ENCODE measurements around the gene SMIM27. TPM values are rescaled to one million over a fixed set of nuclear protein-coding genes. Genes with fewer than 3 reads are reported as not detected.
"Not testable (repeated sequence)": the region's sequence is repeated elsewhere in the genome, so short reads cannot be mapped to it uniquely, and the experiment has no call there.

Gene SMIM27
- total and polyA plus RNA-seq, 3 experiments from 2014 or later = 16.3 to 99.8 (median 18.1) TPM

GRCh38 chr9:32543047-32543446 is 9.1 kb upstream of the SMIM27 start:
- Histone ChIP-seq H3K27me3 (ENCODE audit: insufficient read depth, low read length, poor library complexity, severe bottlenecking) (no peaks in the 10 kb centered on the region), H3K27ac (ENCODE audit: low read depth, low read length) (no peak overlapping the region), H3K36me3 (ENCODE audit: insufficient read depth, low read length) (peaks cover 20% of the 10 kb centered on the region), H3K4me3 (ENCODE audit: low read length) (no peak overlapping the region), H3K4me1 (ENCODE audit: insufficient read depth, low read length) (peaks cover 5% of the 10 kb centered on the region), H3K9me3 (ENCODE audit: low read length) (no peaks in the 10 kb centered on the region)
- peaks cover 0 to 46% (median 25%) of the 10 kb centered on the region in 3 donors for H3K36me3 Mint-ChIP-seq
- ChIA-PET POLR2A (no interaction called here), CTCF (interaction anchor here (0.6 kb wide), 1 partner anchor 1194 kb away, joined by 3 read pairs; no protein-coding TSS in a partner anchor)
- H3K27ac Mint-ChIP-seq = no peak overlapping the region
- DNase-seq = no peak
- no peaks in the 10 kb centered on the region for H3K9me3 Mint-ChIP-seq
- no peak overlapping the region for H3K4me3 Mint-ChIP-seq
- H3K27me3 Mint-ChIP-seq = no peaks in the 10 kb centered on the region
- peaks cover 18 to 25% (median 25%) of the 10 kb centered on the region in 3 donors for H3K4me1 Mint-ChIP-seq

- Histone ChIP-seq H3K9me3 (ENCODE audit: low read length) (no peaks in the 10 kb centered on the region), H3K27ac (ENCODE audit: low read depth, low read length) (no peak overlapping the region), H3K27me3 (ENCODE audit: insufficient read depth, low read length, poor library complexity, severe bottlenecking) (no peaks in the 10 kb centered on the region), H3K4me1 (ENCODE audit: insufficient read depth, low read length) (peaks cover 23% of the 10 kb centered on the region), H3K4me3 (ENCODE audit: low read length) (no peak overlapping the region), H3K36me3 (ENCODE audit: insufficient read depth, low read length) (peaks cover 20% of the 10 kb centered on the region)
- Mint-ChIP-seq H3K36me3 (peaks cover 0 to 50% (median 23%) of the 10 kb centered on the region in 3 donors), H3K9me3 (no peaks in the 10 kb centered on the region), H3K27me3 (no peaks in the 10 kb centered on the region), H3K4me3 (peak overlapping the region in 1 of 7 donors; percentile 57), H3K27ac (peak overlapping the region in 1 of 8 donors; percentile 66), H3K4me1 (peaks cover 38 to 51% (median 47%) of the 10 kb centered on the region in 3 donors)
- POLR2A ChIA-PET = no interaction called here
- no peak for DNase-seq
- CTCF ChIA-PET = interaction anchor here (1.6 kb wide), 1 partner anchor 26 kb away, joined by 4 read pairs; no protein-coding TSS in a partner anchor
These were observed 6.2 kb upstream of the SMIM27 start for GRCh38 chr9:32545884-32546283.

- H3K27me3 ChIP-seq (ENCODE audit: insufficient read depth, low read length, poor library complexity, severe bottlenecking); H3K36me3 ChIP-seq (ENCODE audit: insufficient read depth, low read length); H3K9me3 ChIP-seq (ENCODE audit: low read length); H3K27ac ChIP-seq (ENCODE audit: low read depth, low read length); H3K9me3 Mint-ChIP-seq; H3K4me3 ChIP-seq (ENCODE audit: low read length); POLR2A ChIA-PET; DNase-seq; H3K27me3 Mint-ChIP-seq: not testable (repeated sequence)
- CTCF ChIA-PET = interaction anchor here (1.4 to 7.3 kb wide), 2 partner anchors 23 to 24 kb away, joined by 4 to 49 read pairs; partner anchors contain the start of gene RIGI
- peaks cover 48 to 62% (median 53%) of the 10 kb centered on the region in 3 donors for H3K4me1 Mint-ChIP-seq
- H3K36me3 Mint-ChIP-seq = peaks cover 0 to 45% (median 9%) of the 10 kb centered on the region in 3 donors
- H3K4me1 ChIP-seq (ENCODE audit: insufficient read depth, low read length) = peaks cover 28% of the 10 kb centered on the region
- H3K27ac Mint-ChIP-seq = peak overlapping the region in 1 of 8 donors; percentile 3
- peak overlapping the region in 3 of 7 donors; percentile 32 to 56 (median 45) for H3K4me3 Mint-ChIP-seq
These were observed 3.9 kb upstream of the SMIM27 start for GRCh38 chr9:32548213-32548612.

- Histone ChIP-seq H3K27me3 (ENCODE audit: insufficient read depth, low read length, poor library complexity, severe bottlenecking) (no peaks in the 10 kb centered on the region), H3K36me3 (ENCODE audit: insufficient read depth, low read length) (no peaks in the 10 kb centered on the region), H3K4me3 (ENCODE audit: low read length) (peak overlapping the region; percentile 83), H3K4me1 (ENCODE audit: insufficient read depth, low read length) (peaks cover 34% of the 10 kb centered on the region), H3K9me3 (ENCODE audit: low read length) (no peaks in the 10 kb centered on the region), H3K27ac (ENCODE audit: low read depth, low read length) (peak overlapping the region; percentile 89)
- Mint-ChIP-seq H3K4me3 (peak overlapping the region; percentile 90 to 98 (median 93)), H3K27me3 (no peaks in the 10 kb centered on the region), H3K4me1 (peaks cover 56 to 79% (median 60%) of the 10 kb centered on the region in 3 donors), H3K9me3 (no peaks in the 10 kb centered on the region), H3K36me3 (peaks cover 0 to 39% (median 2%) of the 10 kb centered on the region in 3 donors), H3K27ac (peak overlapping the region; percentile 75 to 99 (median 96))
- CTCF ChIA-PET = interaction anchor here (1.0 to 7.3 kb wide), 11 partner anchors 12 to 172 kb away, joined by 3 to 49 read pairs (median 6); partner anchors contain the start of genes NDUFB6 and RIGI
- DNase-seq = no peak
- POLR2A ChIA-PET = interaction anchor here (0.8 to 4.1 kb wide), 6 partner anchors 20 to 617 kb away, joined by 3 to 45 read pairs (median 8); partner anchors contain the start of genes ACO1, B4GALT1, NDUFB6 and RIGI
These were observed 2.0 kb upstream of the SMIM27 start for GRCh38 chr9:32550150-32550561.

GRCh38 chr9:32550562-32551275 is 1.4 kb upstream of the SMIM27 start:
- DNase-seq = peak; percentile 95 to 98 (median 96)
- peak overlapping the region; percentile 96 to 99 (median 98) for H3K27ac Mint-ChIP-seq
- no peaks in the 10 kb centered on the region for H3K27me3 ChIP-seq (ENCODE audit: insufficient read depth, low read length, poor library complexity, severe bottlenecking)
- no peaks in the 10 kb centered on the region for H3K9me3 ChIP-seq (ENCODE audit: low read length)
- no peaks in the 10 kb centered on the region for H3K27me3 Mint-ChIP-seq
- peaks cover 0 to 39% (median 2%) of the 10 kb centered on the region in 3 donors for H3K36me3 Mint-ChIP-seq
- peak overlapping the region; percentile 90 to 98 (median 93) for H3K4me3 Mint-ChIP-seq
- H3K27ac ChIP-seq (ENCODE audit: low read depth, low read length) = peak overlapping the region; percentile 89
- H3K36me3 ChIP-seq (ENCODE audit: insufficient read depth, low read length) = no peaks in the 10 kb centered on the region
- peaks cover 34% of the 10 kb centered on the region for H3K4me1 ChIP-seq (ENCODE audit: insufficient read depth, low read length)
- H3K4me1 Mint-ChIP-seq = peaks cover 53 to 82% (median 60%) of the 10 kb centered on the region in 3 donors
- no peaks in the 10 kb centered on the region for H3K9me3 Mint-ChIP-seq
- CTCF ChIA-PET = interaction anchor here (0.8 to 7.3 kb wide), 13 partner anchors 12 to 172 kb away, joined by 3 to 49 read pairs (median 5); partner anchors contain the start of genes NDUFB6 and RIGI
- H3K4me3 ChIP-seq (ENCODE audit: low read length) = peak overlapping the region; percentile 83
- POLR2A ChIA-PET = interaction anchor here (1.1 to 4.1 kb wide), 5 partner anchors 20 to 616 kb away, joined by 3 to 45 read pairs (median 14); partner anchors contain the start of genes ACO1, B4GALT1, NDUFB6 and RIGI

GRCh38 chr9:32551276-32552051 is 663 bp upstream of the SMIM27 start:
- ChIA-PET CTCF (interaction anchor here (0.8 to 7.3 kb wide), 12 partner anchors 13 to 173 kb away, joined by 3 to 49 read pairs (median 6); partner anchors contain the start of genes NDUFB6 and RIGI), POLR2A (interaction anchor here (0.7 to 4.1 kb wide), 6 partner anchors 21 to 172 kb away, joined by 3 to 45 read pairs (median 8); partner anchors contain the start of genes ACO1, NDUFB6 and RIGI)
- Mint-ChIP-seq H3K4me1 (peaks cover 55 to 84% (median 60%) of the 10 kb centered on the region in 3 donors), H3K4me3 (peak overlapping the region; percentile 90 to 98 (median 93)), H3K9me3 (no peaks in the 10 kb centered on the region), H3K27me3 (no peaks in the 10 kb centered on the region), H3K27ac (peak overlapping the region; percentile 96 to 99 (median 98)), H3K36me3 (peaks cover 0 to 44% (median 2%) of the 10 kb centered on the region in 3 donors)
- peak overlapping the region; percentile 89 for H3K27ac ChIP-seq (ENCODE audit: low read depth, low read length)
- peak overlapping the region; percentile 83 for H3K4me3 ChIP-seq (ENCODE audit: low read length)
- H3K27me3 ChIP-seq (ENCODE audit: insufficient read depth, low read length, poor library complexity, severe bottlenecking) = no peaks in the 10 kb centered on the region
- DNase-seq = peak; percentile 24 to 62 (median 45)
- H3K9me3 ChIP-seq (ENCODE audit: low read length) = no peaks in the 10 kb centered on the region
- no peaks in the 10 kb centered on the region for H3K36me3 ChIP-seq (ENCODE audit: insufficient read depth, low read length)
- H3K4me1 ChIP-seq (ENCODE audit: insufficient read depth, low read length) = peaks cover 29% of the 10 kb centered on the region

- Histone ChIP-seq H3K4me3 (ENCODE audit: low read length) (no peak overlapping the region), H3K4me1 (ENCODE audit: insufficient read depth, low read length) (peaks cover 21% of the 10 kb centered on the region), H3K27me3 (ENCODE audit: insufficient read depth, low read length, poor library complexity, severe bottlenecking) (no peaks in the 10 kb centered on the region), H3K27ac (ENCODE audit: low read depth, low read length) (no peak overlapping the region), H3K9me3 (ENCODE audit: low read length) (no peaks in the 10 kb centered on the region), H3K36me3 (ENCODE audit: insufficient read depth, low read length) (no peaks in the 10 kb centered on the region)
- H3K27ac Mint-ChIP-seq = peak overlapping the region in 6 of 8 donors; percentile 15 to 98 (median 71)
- POLR2A ChIA-PET = no interaction called here
- peaks cover 0 to 43% (median 0%) of the 10 kb centered on the region in 3 donors for H3K36me3 Mint-ChIP-seq
- DNase-seq = no peak
- peaks cover 45 to 68% (median 50%) of the 10 kb centered on the region in 3 donors for H3K4me1 Mint-ChIP-seq
- CTCF ChIA-PET = interaction anchor here (3.6 to 7.3 kb wide), 4 partner anchors 10 to 176 kb away, joined by 11 to 49 read pairs (median 44); partner anchors contain the start of genes NDUFB6 and RIGI
- H3K9me3 Mint-ChIP-seq = no peaks in the 10 kb centered on the region
- no peaks in the 10 kb centered on the region for H3K27me3 Mint-ChIP-seq
- peak overlapping the region in 4 of 7 donors; percentile 11 to 57 (median 38) for H3K4me3 Mint-ChIP-seq
These were observed 2.0 kb downstream of the SMIM27 start for GRCh38 chr9:32554107-32554506.
